ENCODE measurements around the gene DOCK4.

Gene DOCK4

GRCh38 chr7:112171673-112172072, 34.5 kb downstream of the DOCK4 start:
- H3K9ac ChIP-seq (ENCODE audit: low read depth, low read length) = no peak overlapping the region
- no peaks in the 10 kb centered on the region for H3K4me1 ChIP-seq (ENCODE audit: insufficient read depth, low read length)
- no peaks in the 10 kb centered on the region for H3K36me3 ChIP-seq (ENCODE audit: insufficient read depth, low read length)
- no peaks in the 10 kb centered on the region for H3K9me3 ChIP-seq (ENCODE audit: control insufficient read depth, insufficient read depth, low read length)

- no peak overlapping the region for H3K9ac ChIP-seq (ENCODE audit: low read depth, low read length)
- no peaks in the 10 kb centered on the region for H3K9me3 ChIP-seq (ENCODE audit: control insufficient read depth, insufficient read depth, low read length)
- no peaks in the 10 kb centered on the region for H3K4me1 ChIP-seq (ENCODE audit: insufficient read depth, low read length)
- no peaks in the 10 kb centered on the region for H3K36me3 ChIP-seq (ENCODE audit: insufficient read depth, low read length)
These were observed 37.3 kb downstream of the DOCK4 start for GRCh38 chr7:112168915-112169314.

GRCh38 chr7:112167147-112167546, 39.1 kb downstream of the DOCK4 start:
- Histone ChIP-seq H3K4me1 (ENCODE audit: insufficient read depth, low read length) (peaks cover 14% of the 10 kb centered on the region), H3K9me3 (ENCODE audit: control insufficient read depth, insufficient read depth, low read length) (no peaks in the 10 kb centered on the region)

GRCh38 chr7:112162784-112163506, 43.3 kb downstream of the DOCK4 start:
- peaks cover 36% of the 10 kb centered on the region for H3K4me1 ChIP-seq (ENCODE audit: insufficient read depth, low read length)
- no peaks in the 10 kb centered on the region for H3K36me3 ChIP-seq (ENCODE audit: insufficient read depth, low read length)
- H3K9ac ChIP-seq (ENCODE audit: low read depth, low read length) = no peak overlapping the region
- H3K9me3 ChIP-seq (ENCODE audit: control insufficient read depth, insufficient read depth, low read length) = no peaks in the 10 kb centered on the region

More at GRCh38 chr7:112167147-112167546, 39.1 kb downstream of the DOCK4 start:
- no peak overlapping the region for H3K9ac ChIP-seq (ENCODE audit: low read depth, low read length)
- no peaks in the 10 kb centered on the region for H3K36me3 ChIP-seq (ENCODE audit: insufficient read depth, low read length)

- H3K9ac ChIP-seq (ENCODE audit: low read depth, low read length) = no peak overlapping the region
- H3K4me1 ChIP-seq (ENCODE audit: insufficient read depth, low read length) = peaks cover 36% of the 10 kb centered on the region
- H3K36me3 ChIP-seq (ENCODE audit: insufficient read depth, low read length) = no peaks in the 10 kb centered on the region
- H3K9me3 ChIP-seq (ENCODE audit: control insufficient read depth, insufficient read depth, low read length) = no peaks in the 10 kb centered on the region
These were observed 43.9 kb downstream of the DOCK4 start for GRCh38 chr7:112162142-112162766.

- Histone ChIP-seq H3K36me3 (ENCODE audit: insufficient read depth, low read length) (no peaks in the 10 kb centered on the region), H3K9me3 (ENCODE audit: control insufficient read depth, insufficient read depth, low read length) (no peaks in the 10 kb centered on the region), H3K9ac (ENCODE audit: low read depth, low read length) (no peak overlapping the region), H3K4me1 (ENCODE audit: insufficient read depth, low read length) (peaks cover 36% of the 10 kb centered on the region)
These were observed 44.7 kb downstream of the DOCK4 start for GRCh38 chr7:112161253-112162141.

GRCh38 chr7:112160771-112161150, 45.4 kb downstream of the DOCK4 start:
- Histone ChIP-seq H3K4me1 (ENCODE audit: insufficient read depth, low read length) (peaks cover 36% of the 10 kb centered on the region), H3K36me3 (ENCODE audit: insufficient read depth, low read length) (no peaks in the 10 kb centered on the region), H3K9me3 (ENCODE audit: control insufficient read depth, insufficient read depth, low read length) (no peaks in the 10 kb centered on the region), H3K9ac (ENCODE audit: low read depth, low read length) (no peak overlapping the region)

- no peak overlapping the region for H3K9ac ChIP-seq (ENCODE audit: low read depth, low read length)
- H3K4me1 ChIP-seq (ENCODE audit: insufficient read depth, low read length) = peaks cover 36% of the 10 kb centered on the region
- H3K9me3 ChIP-seq (ENCODE audit: control insufficient read depth, insufficient read depth, low read length) = no peaks in the 10 kb centered on the region
These were observed 45.9 kb downstream of the DOCK4 start for GRCh38 chr7:112160130-112160770.

GRCh38 chr7:112159351-112159750, 46.8 kb downstream of the DOCK4 start:
- Histone ChIP-seq H3K9me3 (ENCODE audit: control insufficient read depth, insufficient read depth, low read length) (no peaks in the 10 kb centered on the region), H3K36me3 (ENCODE audit: insufficient read depth, low read length) (no peaks in the 10 kb centered on the region), H3K4me1 (ENCODE audit: insufficient read depth, low read length) (peaks cover 41% of the 10 kb centered on the region), H3K9ac (ENCODE audit: low read depth, low read length) (no peak overlapping the region)

More at GRCh38 chr7:112160130-112160770, 45.9 kb downstream of the DOCK4 start:
- no peaks in the 10 kb centered on the region for H3K36me3 ChIP-seq (ENCODE audit: insufficient read depth, low read length)

- Histone ChIP-seq H3K4me1 (ENCODE audit: insufficient read depth, low read length) (peaks cover 26% of the 10 kb centered on the region), H3K9ac (ENCODE audit: low read depth, low read length) (no peak overlapping the region), H3K9me3 (ENCODE audit: control insufficient read depth, insufficient read depth, low read length) (no peaks in the 10 kb centered on the region), H3K36me3 (ENCODE audit: insufficient read depth, low read length) (no peaks in the 10 kb centered on the region)
These were observed 49.1 kb downstream of the DOCK4 start for GRCh38 chr7:112157072-112157471.

GRCh38 chr7:112156412-112156811, 49.8 kb downstream of the DOCK4 start:
- H3K9me3 ChIP-seq (ENCODE audit: control insufficient read depth, insufficient read depth, low read length) = no peaks in the 10 kb centered on the region
- no peaks in the 10 kb centered on the region for H3K36me3 ChIP-seq (ENCODE audit: insufficient read depth, low read length)
- H3K4me1 ChIP-seq (ENCODE audit: insufficient read depth, low read length) = peaks cover 22% of the 10 kb centered on the region
- no peak overlapping the region for H3K9ac ChIP-seq (ENCODE audit: low read depth, low read length)

- Histone ChIP-seq H3K36me3 (ENCODE audit: insufficient read depth, low read length) (no peaks in the 10 kb centered on the region), H3K9ac (ENCODE audit: low read depth, low read length) (no peak overlapping the region), H3K9me3 (ENCODE audit: control insufficient read depth, insufficient read depth, low read length) (no peaks in the 10 kb centered on the region), H3K4me1 (ENCODE audit: insufficient read depth, low read length) (peaks cover 5% of the 10 kb centered on the region; the same call in 1 of the 2 replicates)
These were observed 51.5 kb downstream of the DOCK4 start for GRCh38 chr7:112154690-112155089.

- Histone ChIP-seq H3K36me3 (ENCODE audit: insufficient read depth, low read length) (no peaks in the 10 kb centered on the region), H3K9me3 (ENCODE audit: control insufficient read depth, insufficient read depth, low read length) (no peaks in the 10 kb centered on the region), H3K9ac (ENCODE audit: low read depth, low read length) (no peak overlapping the region), H3K4me1 (ENCODE audit: insufficient read depth, low read length) (peaks cover 5% of the 10 kb centered on the region; the same call in 1 of the 2 replicates)
These were observed 54.0 kb downstream of the DOCK4 start for GRCh38 chr7:112152186-112152585.

All from ES-I3 (cell line).